Neural cell (in vitro differentiated cells): ENCODE results near the gene STARD10.

ENCODE experiments used
- EZH2 ChIP-seq: fragments of 200-600, 300-800 bp; shearing (Covaris generic), sonication (generic); IDR thresholded peaks from 2 replicates; pipeline ENCODE4 v1.6.1; 2014; ENCODE audit warnings: antibody characterized with exemption, low read length, borderline replicate concordance, mild to moderate bottlenecking; ENCODE audit not compliant: insufficient read depth, poor library complexity, severe bottlenecking
- RAD21 ChIP-seq: fragments of 450-650 bp; conservative IDR thresholded peaks from 2 replicates; pipeline ENCODE4 v1.6.1; 2014; ENCODE audit warnings: antibody characterized with exemption, mild to moderate bottlenecking, moderate library complexity
- TF ChIP-seq, protein P1 (sequence below): fragments of 450-650 bp; IDR thresholded peaks from 2 replicates; pipeline ENCODE4 v1.5.1; 2014; ENCODE audit warnings: antibody characterized with exemption, mild to moderate bottlenecking, moderate library complexity; ENCODE audit not compliant: poor library complexity, severe bottlenecking

DNA sequence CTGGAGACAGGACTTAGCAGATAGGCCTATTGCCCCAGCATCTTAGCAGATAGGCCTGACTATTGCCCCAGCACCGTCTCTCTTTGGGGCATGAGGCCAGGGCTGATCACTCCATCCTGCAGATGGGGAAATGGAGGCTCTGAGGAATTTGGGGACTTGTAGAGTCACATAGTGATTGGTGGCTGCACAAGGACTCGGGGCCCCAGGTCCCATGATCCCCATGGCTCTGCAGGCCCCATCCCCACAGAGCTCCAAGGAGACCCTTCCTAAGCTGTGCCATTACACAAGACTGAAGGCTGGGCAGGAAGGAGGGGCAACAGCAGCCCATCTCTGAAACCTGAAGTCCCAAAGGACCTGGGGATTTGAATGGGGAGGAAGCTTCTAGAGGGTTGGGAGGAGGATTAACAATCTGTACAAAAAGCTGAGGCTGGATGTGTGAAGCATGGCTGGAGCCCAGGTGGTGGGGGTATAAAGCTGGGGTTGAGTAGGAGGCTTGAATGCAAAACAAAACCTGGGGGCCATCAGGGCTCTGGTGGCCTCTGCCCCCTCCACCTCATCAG is 43.2 kb downstream of the STARD10 start:
- TF ChIP-seq, protein P1, sequence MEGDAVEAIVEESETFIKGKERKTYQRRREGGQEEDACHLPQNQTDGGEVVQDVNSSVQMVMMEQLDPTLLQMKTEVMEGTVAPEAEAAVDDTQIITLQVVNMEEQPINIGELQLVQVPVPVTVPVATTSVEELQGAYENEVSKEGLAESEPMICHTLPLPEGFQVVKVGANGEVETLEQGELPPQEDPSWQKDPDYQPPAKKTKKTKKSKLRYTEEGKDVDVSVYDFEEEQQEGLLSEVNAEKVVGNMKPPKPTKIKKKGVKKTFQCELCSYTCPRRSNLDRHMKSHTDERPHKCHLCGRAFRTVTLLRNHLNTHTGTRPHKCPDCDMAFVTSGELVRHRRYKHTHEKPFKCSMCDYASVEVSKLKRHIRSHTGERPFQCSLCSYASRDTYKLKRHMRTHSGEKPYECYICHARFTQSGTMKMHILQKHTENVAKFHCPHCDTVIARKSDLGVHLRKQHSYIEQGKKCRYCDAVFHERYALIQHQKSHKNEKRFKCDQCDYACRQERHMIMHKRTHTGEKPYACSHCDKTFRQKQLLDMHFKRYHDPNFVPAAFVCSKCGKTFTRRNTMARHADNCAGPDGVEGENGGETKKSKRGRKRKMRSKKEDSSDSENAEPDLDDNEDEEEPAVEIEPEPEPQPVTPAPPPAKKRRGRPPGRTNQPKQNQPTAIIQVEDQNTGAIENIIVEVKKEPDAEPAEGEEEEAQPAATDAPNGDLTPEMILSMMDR = no peak
- TF ChIP-seq RAD21 = no peak
- TF ChIP-seq EZH2 = no peak
